Heart left ventricle (tissue), 16 donors: ENCODE data around the gene GOLGA6B. TPM values are rescaled to one million over a fixed set of nuclear protein-coding genes. Genes with fewer than 3 reads are reported as not detected.
"Not testable (repeated sequence)": the region's sequence is repeated elsewhere in the genome, so short reads cannot be mapped to it uniquely, and the experiment has no call there.

ENCODE experiments used
- ATAC-seq, 4 donors: fragments of 200-7000 bp; cut with Tn5 transposase; one replicate each; pipeline ENCODE4 v1.9.1; 2020 to 2022; ENCODE audit warnings: moderate library complexity in 4 of 4, mild to moderate bottlenecking in 3 of 4, moderate number of reproducible peaks in 1 of 4
- DNase-seq, 5 donors: peaks; one replicate each; pipeline ENCODE4 v3.0.0-alpha.2; 2020
- H3K27ac ChIP-seq, 12 donors: fragments of 200-600 bp; sonication (generic) in 4 of 12; one replicate each; pipeline versions ENCODE4 v1.5.0 to v1.8.0; 2016 to 2022; ENCODE audit warnings: mild to moderate bottlenecking in 2 of 12
- H3K27me3 ChIP-seq, 9 donors: fragments of 200-600 bp; sonication (generic) in 2 of 9; one replicate each; pipeline versions ENCODE4 v1.5.1 to v1.8.0; 2016 to 2022; ENCODE audit warnings: mild to moderate bottlenecking in 3 of 9
- H3K36me3 ChIP-seq, 9 donors: fragments of 200-600 bp; sonication (generic) in 2 of 9; one replicate each; pipeline versions ENCODE4 v1.5.0 to v1.8.0; 2018 to 2022; ENCODE audit warnings: mild to moderate bottlenecking in 2 of 9
- H3K4me1 ChIP-seq, 12 donors: fragments of 200-600 bp; sonication (generic) in 4 of 12; one replicate each; pipeline versions ENCODE4 v1.5.0 to v1.8.0; 2016 to 2022; ENCODE audit warnings: mild to moderate bottlenecking in 3 of 12
- H3K4me3 ChIP-seq, 12 donors: fragments of 200-600 bp; sonication (generic) in 4 of 12; one replicate each; pipeline versions ENCODE4 v1.5.0 to v1.8.0; 2017 to 2022; ENCODE audit warnings: mild to moderate bottlenecking in 9 of 12, moderate library complexity in 4 of 12
- H3K9me3 ChIP-seq, 12 donors: fragments of 200-600 bp; sonication (generic) in 4 of 12; one replicate each; pipeline versions ENCODE4 v1.5.0 to v1.8.0; 2016 to 2022; ENCODE audit warnings: mild to moderate bottlenecking in 1 of 12
- POLR2A ChIP-seq, 2 donors: fragments of 450-650 bp; IDR thresholded peaks; one replicate each; pipeline ENCODE4 v1.6.1; 2017; ENCODE audit warnings: antibody characterized with exemption in 2 of 2, mild to moderate bottlenecking in 2 of 2, moderate library complexity in 2 of 2
- WGBS, 4 donors: extraction: QIAGEN DNeasy Blood & Tissue Kit in 2 of 4; methylation state at CpG; one replicate each; pipeline versions ENCODE4 v1.1.5 to v1.1.7; 2013 to 2018; 5-methylcytosine and 5-hydroxymethylcytosine counted together
- intact Hi-C, 10 donors: fragments of 100-400 bp; cut with DNase I; formaldehyde crosslinking; loops; one replicate each; pipeline versions ENCODE4 v1.11.1 to v1.14.2; 2022
- polyA plus RNA-seq, 2 donors: library from polyadenylated mRNA; stranded (reverse); fragments of 200-250 nt; gene quantifications; one replicate each; pipeline ENCODE4 v1.2.3, GENCODE V29; 2013
- total RNA-seq, 9 donors: library from RNA; depleted of rRNA in 2 of 9; stranded (reverse); fragments of >200 nt in 2 of 9; fragmentation: NEBNext Ultra II Directional in 3 of 9; extraction: Animal tissue kit (Norgen Biotek cat#: 25700) in 3 of 9; gene quantifications; one replicate each; pipeline versions ENCODE4 v1.1.0 to v1.2.4, GENCODE V29; 2016 to 2023
- TF ChIP-seq, protein P1 (sequence below), 12 donors: fragments of 200-600 bp; sonication (generic) in 4 of 12; IDR thresholded peaks; one replicate each; pipeline versions ENCODE4 v1.5.0 to v1.8.0; 2018 to 2022; ENCODE audit warnings: antibody characterized with exemption in 12 of 12, mild to moderate bottlenecking in 5 of 12
- donor health status: ischemic (EF 13 %, LVEDD 7.1; RV severe dilation, severe dysfunction).
- donor health status: healthy with polysubstance abuse.
- donor health status: DM: no; HTN: yes; CAD: no.
- donor health status: DM: no; HTN: no; CAD: no.
- donor health status: ischemic (EF 25% LVEDD 6.9; RV normal size, moderate dysfunction).
- donor health status: ischemic (EF 25% LVEDD 5.7; RV mildly dilated, moderate dysfunction).
- donor health status: healthy.
- donor health status: DM: yes; HTN: yes; CAD: no.
- donor health status: ischemic (EF 35%, LVEDD 5.7; RV mildly dilated, moderate dysfunction).
- donor health status: nonischemic (EF 11% LVEDD 7.7; RV severe dilation, severe dysfunction).
- donor health status: DM: yes; HTN: yes; CAD: no.
- donor health status: PGD.
- donor health status: ischemic (EF 29% LVEDD 5.4; RV normal size, mild dysfunction).
- donor health status: nonischemic (EF 23%, LVEDD 6.1; RV moderate dilation, normal function).

The GOLGA6B gene
- total and polyA plus RNA-seq, 11 donors, result not detected

DNA sequence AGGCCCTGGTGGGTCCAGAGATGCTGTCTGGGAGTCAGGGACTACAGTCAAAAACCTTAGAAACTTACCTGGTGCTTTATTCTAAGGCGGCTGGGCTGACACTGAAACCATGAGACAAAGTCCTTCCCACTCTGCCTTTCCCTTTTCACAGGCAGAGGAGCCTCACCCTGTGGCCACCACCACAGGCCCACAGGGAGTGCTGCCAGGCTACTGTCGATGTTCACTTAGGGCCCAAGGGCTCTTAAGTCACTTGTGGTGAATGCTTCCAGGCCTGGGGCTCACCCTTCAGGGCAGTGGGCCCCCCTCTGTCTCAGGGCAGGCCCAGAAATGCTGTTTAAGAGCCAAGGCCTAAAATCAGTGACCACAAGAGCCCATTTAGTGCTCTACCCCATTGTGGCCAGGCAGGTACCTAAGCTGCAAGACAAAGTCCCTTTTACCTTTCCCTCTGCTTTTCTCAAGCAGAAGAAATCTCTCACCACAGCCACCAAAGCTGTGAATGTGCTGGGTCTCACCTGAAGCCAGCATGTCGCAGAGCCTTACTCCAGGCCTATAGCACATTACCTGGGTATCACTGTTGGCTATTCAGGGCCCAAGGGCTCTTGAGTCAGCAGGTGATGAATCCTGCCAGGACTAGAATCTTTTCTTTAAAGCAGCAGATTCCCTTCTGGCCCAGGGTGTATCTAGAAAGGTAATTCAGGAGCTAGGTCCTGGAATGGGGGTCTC is 39.5 kb upstream of the GOLGA6B start:
- no peaks in the 10 kb centered on the region for H3K36me3 ChIP-seq
- TF ChIP-seq, protein P1, sequence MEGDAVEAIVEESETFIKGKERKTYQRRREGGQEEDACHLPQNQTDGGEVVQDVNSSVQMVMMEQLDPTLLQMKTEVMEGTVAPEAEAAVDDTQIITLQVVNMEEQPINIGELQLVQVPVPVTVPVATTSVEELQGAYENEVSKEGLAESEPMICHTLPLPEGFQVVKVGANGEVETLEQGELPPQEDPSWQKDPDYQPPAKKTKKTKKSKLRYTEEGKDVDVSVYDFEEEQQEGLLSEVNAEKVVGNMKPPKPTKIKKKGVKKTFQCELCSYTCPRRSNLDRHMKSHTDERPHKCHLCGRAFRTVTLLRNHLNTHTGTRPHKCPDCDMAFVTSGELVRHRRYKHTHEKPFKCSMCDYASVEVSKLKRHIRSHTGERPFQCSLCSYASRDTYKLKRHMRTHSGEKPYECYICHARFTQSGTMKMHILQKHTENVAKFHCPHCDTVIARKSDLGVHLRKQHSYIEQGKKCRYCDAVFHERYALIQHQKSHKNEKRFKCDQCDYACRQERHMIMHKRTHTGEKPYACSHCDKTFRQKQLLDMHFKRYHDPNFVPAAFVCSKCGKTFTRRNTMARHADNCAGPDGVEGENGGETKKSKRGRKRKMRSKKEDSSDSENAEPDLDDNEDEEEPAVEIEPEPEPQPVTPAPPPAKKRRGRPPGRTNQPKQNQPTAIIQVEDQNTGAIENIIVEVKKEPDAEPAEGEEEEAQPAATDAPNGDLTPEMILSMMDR (IDR thresholded peaks at IDR 0.05), result no peak
- TF ChIP-seq POLR2A (IDR thresholded peaks at IDR 0.05), result no peak
- ATAC-seq (peak in 1 of 4 donors; percentile 13), DNase-seq (no peak)
- no peaks in the 10 kb centered on the region for H3K9me3 ChIP-seq
- H3K27me3 ChIP-seq, result no peaks in the 10 kb centered on the region
- no peak overlapping the region for H3K27ac ChIP-seq
- WGBS, 4 donors, result 77 to 94% (median 83%) methylated on average over 2 to 3 of the region's 3 CpGs
- H3K4me1 ChIP-seq, result peaks cover 0 to 7% (median 0%) of the 10 kb centered on the region in 12 donors
- H3K4me3 ChIP-seq, result no peak overlapping the region
- intact Hi-C loops, result no loop called here

DNA sequence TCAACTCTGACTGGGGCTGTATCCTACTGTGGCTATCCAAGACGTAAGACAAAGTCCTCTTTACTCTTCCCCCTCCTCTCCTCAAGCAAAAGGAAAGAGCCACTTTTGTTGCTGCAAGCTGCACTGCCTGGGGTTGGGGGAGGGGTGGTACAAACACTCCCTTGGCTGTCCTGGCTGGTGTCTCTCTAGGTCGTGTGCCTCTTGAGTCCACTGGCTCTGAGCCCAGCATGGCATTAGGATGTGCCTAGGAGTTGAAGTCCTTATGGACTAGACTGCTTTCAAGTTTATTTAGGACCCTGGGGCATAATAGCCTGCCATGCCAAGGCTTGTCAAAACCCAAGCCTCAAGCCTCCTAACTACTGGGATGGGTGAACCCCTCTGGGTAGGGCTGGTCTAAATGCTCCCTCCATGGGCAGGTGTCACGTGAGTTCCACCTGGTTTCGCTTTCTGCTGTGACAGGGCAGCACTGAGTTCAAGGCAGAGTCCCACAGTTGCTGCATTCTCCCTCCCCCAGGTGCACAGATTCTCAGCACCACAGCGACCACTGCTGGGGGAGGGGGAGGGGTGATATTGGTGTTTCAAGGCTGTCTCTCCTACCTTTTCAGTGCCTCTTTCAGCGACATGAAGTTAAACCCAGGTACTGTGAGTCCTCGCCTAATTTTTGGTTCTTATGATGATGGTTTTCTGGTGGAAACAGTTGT is 38.8 kb upstream of the GOLGA6B start:
- H3K27me3 ChIP-seq, H3K4me3 ChIP-seq, H3K9me3 ChIP-seq, intact Hi-C loops, H3K36me3 ChIP-seq, H3K4me1 ChIP-seq, H3K27ac ChIP-seq: not testable (repeated sequence)
- ATAC-seq (peak; percentile 67 to 91 (median 86)), DNase-seq (peak in 4 of 5 donors; percentile 42 to 86 (median 60))
- WGBS, 4 donors, result 35 to 54% (median 48%) methylated on average over 4 to 7 of the region's 7 CpGs

- DNase-seq (no peak), ATAC-seq (no peak)
- no peaks in the 10 kb centered on the region for H3K27me3 ChIP-seq
- peaks cover 0 to 7% (median 0%) of the 10 kb centered on the region in 12 donors for H3K4me1 ChIP-seq
- no peaks in the 10 kb centered on the region for H3K36me3 ChIP-seq
- TF ChIP-seq POLR2A (IDR thresholded peaks at IDR 0.05), result no peak
- TF ChIP-seq, protein P1 (IDR thresholded peaks at IDR 0.05), result no peak
- no peaks in the 10 kb centered on the region for H3K9me3 ChIP-seq
- intact Hi-C loops, result no loop called here
- H3K4me3 ChIP-seq, result no peak overlapping the region
- no peak overlapping the region for H3K27ac ChIP-seq
- WGBS, 4 donors, result 83 to 89% (median 85%) methylated on average over 8 to 10 of the region's 10 CpGs
These were observed 37.8 kb upstream of the GOLGA6B start for GRCh38 chr15:72616491-72617210.

GRCh38 chr15:72623854-72624253 is 30.6 kb upstream of the GOLGA6B start:
- H3K36me3 ChIP-seq, H3K27ac ChIP-seq, H3K27me3 ChIP-seq, H3K9me3 ChIP-seq, H3K4me3 ChIP-seq, H3K4me1 ChIP-seq, intact Hi-C loops, DNase-seq, ATAC-seq: not testable (repeated sequence)
- 84 to 93% (median 89%) methylated on average over 4 of the region's 4 CpGs for WGBS, 4 donors

DNA sequence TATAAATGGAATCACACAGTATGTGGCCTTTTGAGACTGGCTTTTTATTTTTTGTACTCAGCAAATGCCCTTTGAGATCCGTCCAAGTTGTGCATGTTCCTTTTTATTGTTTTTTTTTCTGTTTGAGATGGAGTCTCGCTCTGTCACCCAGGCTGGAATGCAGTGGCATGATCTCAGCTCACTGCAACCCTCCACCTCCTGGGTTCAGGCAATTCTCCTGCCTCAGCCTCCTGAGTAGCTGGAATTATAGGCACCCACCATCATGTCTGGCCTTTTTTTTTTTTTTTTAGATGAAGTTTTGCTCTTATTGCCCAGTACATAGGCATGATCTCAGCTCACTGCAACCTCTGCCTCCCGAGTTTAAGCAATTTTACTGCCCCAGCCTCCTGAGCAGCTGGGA is 28.3 kb upstream of the GOLGA6B start:
- H3K4me1 ChIP-seq, H3K4me3 ChIP-seq, H3K36me3 ChIP-seq, H3K9me3 ChIP-seq, DNase-seq, intact Hi-C loops, ATAC-seq, H3K27ac ChIP-seq, H3K27me3 ChIP-seq: not testable (repeated sequence)
- whole genome bisulfite sequencing, 4 donors, result 66 to 79% (median 75%) methylated on average over 3 of the region's 3 CpGs
